Astrocyte (in vitro differentiated cells and primary cell): ENCODE results near the gene OLA1. TPM values are rescaled to one million over a fixed set of nuclear protein-coding genes. Genes with fewer than 3 reads are reported as not detected.

ENCODE experiments used
- DNase-seq: peaks from one replicate; pipeline ENCODE4 v3.0.0-alpha.2; 2010; ENCODE audit warnings: low read depth
- FAIRE-seq: peaks from 2 replicates; lab custom pipeline; 2011; peaks lifted over from hg19 to GRCh38; lab: Jason Lieb, UNC
- H2AFZ ChIP-seq: 2 replicates; pipeline ENCODE4 v1.6.0; 2012; ENCODE audit warnings: low read depth, low read length, inconsistent platforms
- H3K27ac ChIP-seq: 2 replicates; pipeline ENCODE4 v1.5.1; 2011; ENCODE audit warnings: low read depth, low read length, inconsistent platforms
- H3K27me3 ChIP-seq: 2 replicates; pipeline ENCODE4 v1.6.0; 2011; ENCODE audit warnings: low read length, inconsistent platforms; ENCODE audit not compliant: insufficient read depth
- H3K36me3 ChIP-seq: 2 replicates; pipeline ENCODE4 v1.5.1; 2011; ENCODE audit warnings: low read length, inconsistent platforms; ENCODE audit not compliant: insufficient read depth
- H3K4me1 ChIP-seq: 2 replicates; pipeline ENCODE4 v1.5.1; 2011; ENCODE audit warnings: low read length, inconsistent platforms; ENCODE audit not compliant: insufficient read depth
- H3K4me2 ChIP-seq: 2 replicates; pipeline ENCODE4 v1.6.0; 2012; ENCODE audit warnings: low read length, inconsistent platforms
- H3K4me3 ChIP-seq: 2 replicates; pipeline ENCODE4 v1.5.1; 2011; ENCODE audit warnings: low read depth, mild to moderate bottlenecking, low read length, inconsistent platforms; ENCODE audit not compliant: insufficient read depth
- H3K79me2 ChIP-seq: 2 replicates; pipeline ENCODE4 v1.6.0; 2012; ENCODE audit warnings: mild to moderate bottlenecking, low read length, inconsistent platforms; ENCODE audit not compliant: insufficient read depth
- H3K9ac ChIP-seq: 2 replicates; pipeline ENCODE4 v1.6.0; 2012; ENCODE audit warnings: mild to moderate bottlenecking, low read length, inconsistent platforms
- H3K9me3 ChIP-seq: 2 replicates; pipeline ENCODE4 v1.5.1; 2012; ENCODE audit warnings: low read depth, mild to moderate bottlenecking, low read length, inconsistent platforms; ENCODE audit not compliant: insufficient read depth
- H4K20me1 ChIP-seq: 2 replicates; pipeline ENCODE4 v1.6.0; 2012; ENCODE audit warnings: low read length, inconsistent platforms; ENCODE audit not compliant: insufficient read depth
- H3K27ac Mint-ChIP-seq: one replicate; pipeline ENCODE4 v1.8.0; 2021; ENCODE audit warnings: mild to moderate bottlenecking, mixed read lengths; ENCODE audit not compliant: unreplicated experiment
- H3K27me3 Mint-ChIP-seq: one replicate; pipeline ENCODE4 v1.8.0; 2021; ENCODE audit warnings: low read depth, mixed read lengths; ENCODE audit not compliant: unreplicated experiment
- H3K36me3 Mint-ChIP-seq: one replicate; pipeline ENCODE4 v1.8.0; 2021; ENCODE audit warnings: low read depth, mixed read lengths; ENCODE audit not compliant: unreplicated experiment
- H3K4me1 Mint-ChIP-seq: one replicate; pipeline ENCODE4 v1.8.0; 2021; ENCODE audit warnings: low read depth, mixed read lengths; ENCODE audit not compliant: unreplicated experiment
- H3K4me3 Mint-ChIP-seq: one replicate; pipeline ENCODE4 v1.8.0; 2021; ENCODE audit warnings: mild to moderate bottlenecking, moderate library complexity, mixed read lengths; ENCODE audit not compliant: unreplicated experiment
- H3K9me3 Mint-ChIP-seq: one replicate; pipeline ENCODE4 v1.8.0; 2021; ENCODE audit warnings: mild to moderate bottlenecking, mixed read lengths; ENCODE audit not compliant: unreplicated experiment
- CTCF ChIP-seq: IDR thresholded peaks from 2 replicates; pipeline ENCODE4 v1.5.1; 2011; ENCODE audit warnings: low read depth, mild to moderate bottlenecking, inconsistent platforms, low read length, moderate library complexity; ENCODE audit not compliant: insufficient read depth
- EZH2 ChIP-seq: IDR thresholded peaks from 2 replicates; pipeline ENCODE4 v1.6.1; 2012; ENCODE audit warnings: mild to moderate bottlenecking, low read length, inconsistent platforms; ENCODE audit not compliant: insufficient read depth
- total RNA-seq: library from RNA; stranded (reverse); gene quantifications from 2 replicates; pipeline ENCODE4 v1.2.1, GENCODE V29; 2021

OLA1 gene
- total RNA-seq, 1 donor from 2014 or later: 104 TPM

GRCh38 chr2:174236429-174236828, 11.9 kb downstream of the OLA1 start:
- Histone ChIP-seq H3K9me3 (no peaks in the 10 kb centered on the region), H3K36me3 (no peaks in the 10 kb centered on the region), H2AFZ (no peak overlapping the region), H3K27ac (no peak overlapping the region), H3K27me3 (no peaks in the 10 kb centered on the region), H3K4me1 (no peaks in the 10 kb centered on the region), H3K4me2 (no peak overlapping the region), H3K79me2 (peaks cover 100% of the 10 kb centered on the region), H4K20me1 (peaks cover 67% of the 10 kb centered on the region), H3K4me3 (no peak overlapping the region), H3K9ac (no peak overlapping the region)
- Mint-ChIP-seq H3K9me3 (no peaks in the 10 kb centered on the region), H3K27ac (no peak overlapping the region), H3K4me3 (no peak overlapping the region), H3K27me3 (no peaks in the 10 kb centered on the region), H3K4me1 (peaks cover 15% of the 10 kb centered on the region), H3K36me3 (peaks cover 4% of the 10 kb centered on the region)
- FAIRE-seq (no peak), DNase-seq (no peak)
- TF ChIP-seq CTCF (no peak), EZH2 (no peak)

- Histone ChIP-seq H3K9ac (no peak overlapping the region), H3K4me1 (no peaks in the 10 kb centered on the region), H3K36me3 (no peaks in the 10 kb centered on the region), H3K27me3 (no peaks in the 10 kb centered on the region), H2AFZ (no peak overlapping the region), H3K4me2 (no peak overlapping the region), H3K4me3 (no peak overlapping the region), H3K79me2 (peaks cover 100% of the 10 kb centered on the region), H3K9me3 (no peaks in the 10 kb centered on the region), H4K20me1 (peaks cover 61% of the 10 kb centered on the region), H3K27ac (no peak overlapping the region)
- no peak overlapping the region for H3K4me3 Mint-ChIP-seq
- H3K9me3 Mint-ChIP-seq: no peaks in the 10 kb centered on the region
- peak; percentile 41 for DNase-seq
- no peak overlapping the region for H3K27ac Mint-ChIP-seq
- no peak for FAIRE-seq
- peaks cover 15% of the 10 kb centered on the region for H3K4me1 Mint-ChIP-seq
- H3K36me3 Mint-ChIP-seq: peaks cover 2% of the 10 kb centered on the region
- H3K27me3 Mint-ChIP-seq: no peaks in the 10 kb centered on the region
- TF ChIP-seq CTCF (no peak), EZH2 (no peak)
Observed at GRCh38 chr2:174235680-174236079, 12.7 kb downstream of the OLA1 start.

- FAIRE-seq: no peak
Observed at GRCh38 chr2:174233771-174234275, 14.5 kb downstream of the OLA1 start.

More at GRCh38 chr2:174233771-174234275, 14.5 kb downstream of the OLA1 start:
- Histone ChIP-seq H3K9ac (no peak overlapping the region), H3K9me3 (no peaks in the 10 kb centered on the region), H3K4me2 (no peak overlapping the region), H2AFZ (no peak overlapping the region), H3K79me2 (peaks cover 98% of the 10 kb centered on the region), H3K4me1 (no peaks in the 10 kb centered on the region), H3K36me3 (no peaks in the 10 kb centered on the region), H3K27me3 (no peaks in the 10 kb centered on the region), H4K20me1 (peaks cover 48% of the 10 kb centered on the region), H3K4me3 (no peak overlapping the region), H3K27ac (no peak overlapping the region)
- Mint-ChIP-seq H3K36me3 (peaks cover 2% of the 10 kb centered on the region), H3K27ac (no peak overlapping the region), H3K27me3 (no peaks in the 10 kb centered on the region), H3K4me1 (peaks cover 15% of the 10 kb centered on the region), H3K9me3 (no peaks in the 10 kb centered on the region), H3K4me3 (no peak overlapping the region)
- no peak for TF ChIP-seq EZH2
- no peak for TF ChIP-seq CTCF
- no peak for DNase-seq
